Measurements from ENCODE around the gene FOXA1.

The FOXA1 gene

DNA sequence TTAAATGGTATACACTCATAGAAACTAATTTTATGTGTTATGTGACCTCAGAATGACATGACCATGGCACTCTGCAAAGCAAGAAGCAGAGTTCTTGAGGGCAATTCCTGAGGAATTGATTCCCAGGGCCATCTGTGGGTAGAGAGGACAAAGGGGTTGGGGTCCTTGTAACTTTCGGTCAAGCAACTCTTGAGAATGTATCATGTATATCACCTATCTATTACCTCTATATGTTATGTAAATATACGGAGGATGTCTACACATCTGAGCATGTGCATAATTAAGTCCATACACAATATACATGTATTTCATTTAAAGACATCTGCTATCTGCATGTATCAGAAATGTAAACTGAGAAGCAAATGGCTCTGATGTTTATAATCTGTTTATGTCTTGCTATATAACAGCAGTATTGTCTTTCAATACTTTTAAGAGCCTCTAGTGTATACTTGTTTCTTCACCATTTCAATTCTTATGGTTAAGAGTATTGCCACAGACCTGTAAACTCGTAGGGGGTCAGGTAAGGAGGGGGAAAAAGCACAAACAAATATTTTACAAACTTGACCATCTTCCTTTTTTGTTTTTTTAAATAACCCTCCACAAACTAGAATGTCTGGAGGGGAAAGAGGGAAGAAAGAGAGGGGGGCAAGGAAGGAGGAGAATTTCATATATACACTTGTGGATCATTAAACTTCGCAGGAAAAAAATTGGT, 4.5 kb downstream of the FOXA1 start:
- no peak overlapping the region for H3K4me3 ChIP-seq (ENCODE audit: low read depth, low read length)

- H3K4me3 ChIP-seq (ENCODE audit: low read depth, low read length): no peak overlapping the region
Measured at GRCh38 chr14:37589715-37590427, 5.2 kb downstream of the FOXA1 start.

GRCh38 chr14:37588956-37589714, 5.9 kb downstream of the FOXA1 start:
- no peak overlapping the region for H3K4me3 ChIP-seq (ENCODE audit: low read depth, low read length)

- H3K4me3 ChIP-seq (ENCODE audit: low read depth, low read length): no peak overlapping the region
Measured at GRCh38 chr14:37588667-37588955, 6.4 kb downstream of the FOXA1 start.

DNA sequence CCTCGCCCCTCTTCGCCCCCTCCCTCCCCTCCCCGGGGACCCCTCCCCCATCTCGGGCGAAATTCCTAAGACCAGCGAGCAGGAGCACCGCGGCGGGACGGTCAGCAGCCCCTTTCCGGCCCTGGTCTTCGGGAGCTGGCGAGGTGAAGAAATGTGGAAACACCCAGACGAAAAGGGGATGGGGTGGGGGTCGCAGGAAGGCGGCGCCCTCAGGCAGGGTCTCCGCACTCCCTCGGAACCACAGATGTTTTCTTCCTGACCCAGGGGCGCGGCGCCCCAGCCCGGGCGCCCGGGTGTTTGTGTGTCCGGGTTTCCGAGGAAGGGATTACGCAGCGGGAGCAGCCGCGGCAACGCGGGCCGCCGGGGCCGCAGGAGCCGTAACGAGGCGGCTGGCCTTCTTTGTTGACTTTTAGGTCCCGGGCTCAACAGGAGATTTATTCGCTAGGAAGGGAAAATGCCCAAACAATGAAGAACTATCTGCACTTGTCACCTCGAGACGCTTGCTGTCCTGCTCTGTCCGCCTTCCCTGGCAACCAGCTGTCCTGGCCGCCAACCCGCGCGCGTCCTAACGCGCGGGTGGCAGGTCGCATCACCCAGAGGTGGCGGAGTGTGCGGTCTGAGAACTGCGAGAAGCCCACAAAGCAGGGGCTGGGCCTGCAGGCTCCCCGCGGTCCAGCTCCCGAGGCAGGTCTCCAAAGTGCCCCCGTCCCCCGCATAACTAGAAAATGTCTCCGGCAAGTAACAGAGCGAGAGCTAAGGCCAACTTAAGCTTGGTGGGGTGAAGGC, 7.0 kb downstream of the FOXA1 start:
- H3K4me3 ChIP-seq (ENCODE audit: low read depth, low read length): peak overlapping the region; percentile 25

DNA sequence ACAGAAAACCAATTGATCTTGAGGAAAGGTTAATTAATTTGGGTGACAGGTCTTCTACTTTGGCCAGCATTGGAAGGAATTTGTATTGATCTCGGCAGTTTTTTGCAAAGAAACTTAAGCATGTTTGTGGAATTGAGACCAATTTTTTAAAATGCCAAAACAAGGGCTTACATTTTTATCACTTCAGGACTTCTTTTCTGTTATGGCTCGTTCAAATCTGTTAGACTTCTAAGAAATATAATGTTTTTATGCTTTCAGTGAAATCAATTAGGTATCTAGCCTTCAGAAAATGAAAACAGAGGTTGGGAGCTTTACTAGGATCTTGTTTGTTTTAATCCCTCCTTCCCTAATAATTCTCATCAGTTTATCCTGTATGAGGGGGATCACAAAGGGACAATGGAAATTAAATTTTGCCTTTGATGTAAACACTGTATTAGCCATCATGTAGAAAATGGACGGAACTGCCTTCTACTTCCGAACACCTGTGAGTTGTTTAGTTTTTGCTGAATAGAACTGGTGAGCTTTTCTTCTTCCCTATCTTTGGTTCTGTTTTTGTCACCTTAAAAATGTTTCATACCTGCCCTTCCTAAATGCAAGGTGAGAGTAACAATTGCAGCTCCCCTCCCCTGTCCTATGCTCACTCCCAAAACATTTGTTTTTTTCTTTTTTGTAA, 7.8 kb downstream of the FOXA1 start:
- H3K4me3 ChIP-seq (ENCODE audit: low read depth, low read length): no peak overlapping the region

DNA sequence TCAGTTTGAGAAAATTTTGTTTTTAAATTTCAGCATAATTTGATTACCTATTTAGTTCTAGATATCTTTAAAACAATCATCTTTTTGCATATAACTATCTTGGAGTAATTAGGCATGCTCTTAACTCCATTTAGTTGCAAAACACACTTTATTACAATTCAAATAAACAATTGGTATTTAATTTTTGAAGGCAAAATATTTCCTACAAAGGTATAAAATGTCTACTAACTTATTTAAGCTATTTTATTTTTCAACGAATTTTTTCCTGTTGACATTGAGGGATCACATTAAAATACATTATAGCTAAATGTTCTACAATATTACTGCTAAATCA, 8.3 kb downstream of the FOXA1 start:
- no peak overlapping the region for H3K4me3 ChIP-seq (ENCODE audit: low read depth, low read length)

GRCh38 chr14:37585971-37586796, 8.9 kb downstream of the FOXA1 start:
- no peak overlapping the region for H3K4me3 ChIP-seq (ENCODE audit: low read depth, low read length)

DNA sequence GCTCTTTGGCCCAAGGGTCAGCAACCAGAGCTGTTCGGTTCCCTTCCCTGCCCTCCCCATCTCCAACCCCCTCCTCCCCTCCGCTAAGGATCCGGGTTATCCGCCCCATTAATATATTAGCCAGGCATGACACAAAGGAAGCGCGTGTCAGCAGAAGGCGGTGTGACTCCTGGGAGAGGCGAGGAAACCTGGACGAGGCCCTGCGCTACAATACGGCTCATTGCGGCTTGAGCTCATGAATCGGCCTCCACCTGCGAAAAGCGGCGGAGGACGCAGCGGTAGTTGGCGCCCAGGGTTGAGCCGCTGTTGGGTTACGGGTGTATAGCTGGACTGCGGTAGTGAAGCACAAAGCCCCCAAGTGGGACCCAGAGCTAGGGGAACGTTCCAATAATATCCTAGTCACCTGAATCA, 9.9 kb downstream of the FOXA1 start:
- H3K4me3 ChIP-seq (ENCODE audit: low read depth, low read length): no peak overlapping the region

- no peak overlapping the region for H3K4me3 ChIP-seq (ENCODE audit: low read depth, low read length)
Measured at GRCh38 chr14:37584211-37585100, 10.6 kb downstream of the FOXA1 start.

DNA sequence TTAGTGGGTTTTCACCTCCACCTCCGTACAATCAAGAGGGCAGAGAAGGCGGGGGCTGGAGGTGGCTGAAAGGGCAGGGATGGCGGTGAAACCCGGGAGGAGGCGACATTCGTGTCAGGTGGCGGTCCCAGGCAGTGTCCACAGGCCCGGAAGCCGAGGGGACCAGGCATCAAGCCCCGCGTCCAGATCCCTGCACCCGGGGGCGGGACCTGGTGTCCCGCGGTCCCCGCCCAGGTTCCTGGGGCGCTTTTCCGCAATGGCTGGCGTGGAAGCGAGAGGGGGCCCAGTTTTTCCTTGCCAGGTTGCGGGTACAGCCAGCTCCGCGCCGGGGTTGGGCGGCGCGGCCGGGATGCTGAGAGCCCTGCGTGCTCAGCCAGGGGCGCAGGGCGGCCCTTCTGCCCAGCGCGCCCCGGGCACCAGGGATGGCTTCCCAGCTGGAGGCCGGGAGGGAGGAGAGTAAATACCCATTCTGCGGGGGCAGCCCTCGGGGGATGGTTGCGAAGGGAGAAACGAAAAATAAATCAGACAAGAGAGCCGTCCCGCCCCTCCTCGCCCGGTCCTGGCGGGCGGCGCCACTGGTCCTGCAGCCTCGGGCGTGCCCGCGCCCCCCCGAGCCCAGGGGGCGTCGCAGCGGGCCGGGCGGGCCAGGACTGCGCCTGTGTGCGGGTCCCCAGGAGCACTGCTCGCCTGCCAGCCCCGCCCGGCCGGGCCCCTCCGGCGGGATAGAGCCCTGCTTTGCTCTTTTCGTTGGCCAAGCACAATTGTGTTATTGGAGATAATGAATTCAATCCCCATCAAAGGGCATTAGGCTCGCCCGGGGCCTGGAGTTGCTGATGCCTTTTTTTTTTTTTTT, 11.5 kb downstream of the FOXA1 start:
- no peak overlapping the region for H3K4me3 ChIP-seq (ENCODE audit: low read depth, low read length)

- H3K4me3 ChIP-seq (ENCODE audit: low read depth, low read length): no peak overlapping the region
Measured at GRCh38 chr14:37580146-37580545, 14.9 kb downstream of the FOXA1 start.

DNA sequence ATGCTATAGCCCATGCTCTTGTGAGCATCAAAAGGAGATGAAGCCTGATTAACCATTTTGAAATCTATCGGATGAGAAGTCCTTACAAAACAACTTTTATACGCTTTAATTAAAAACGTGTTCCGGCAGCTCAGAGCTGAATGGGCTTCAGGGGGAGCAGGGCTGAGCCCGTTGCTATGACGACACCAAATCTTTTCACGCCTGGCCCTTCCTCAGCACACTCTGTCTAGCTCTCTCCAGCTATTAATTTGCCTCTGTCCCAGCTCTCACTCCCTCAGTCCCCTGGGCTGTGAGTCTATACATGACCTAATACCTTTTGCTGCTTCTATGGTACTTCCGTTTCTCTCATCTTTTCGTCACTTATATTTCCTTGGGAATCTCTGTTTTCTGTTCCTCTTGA, 15.8 kb downstream of the FOXA1 start:
- H3K4me3 ChIP-seq (ENCODE audit: low read depth, low read length): no peak overlapping the region

DNA sequence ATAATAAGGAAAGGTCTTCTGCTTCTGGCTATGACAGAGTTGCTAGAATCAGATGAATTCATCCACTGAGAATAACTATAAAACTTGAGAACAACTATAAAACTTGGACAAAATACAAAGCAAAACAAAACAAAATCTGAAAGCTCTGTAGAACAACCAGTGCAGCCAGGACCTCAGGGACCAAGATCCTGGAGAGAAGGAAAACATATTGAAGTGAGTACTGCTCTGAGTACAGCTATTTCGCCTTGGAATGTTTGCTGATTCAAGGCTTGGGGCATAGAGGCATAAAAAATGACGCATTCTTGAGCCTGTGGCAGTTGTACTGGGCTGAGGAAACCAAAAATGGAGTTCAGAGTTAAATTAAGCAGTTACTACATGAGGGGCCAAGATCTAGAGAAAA, 21.7 kb downstream of the FOXA1 start:
- no peak overlapping the region for H3K4me3 ChIP-seq (ENCODE audit: low read depth, low read length)

DNA sequence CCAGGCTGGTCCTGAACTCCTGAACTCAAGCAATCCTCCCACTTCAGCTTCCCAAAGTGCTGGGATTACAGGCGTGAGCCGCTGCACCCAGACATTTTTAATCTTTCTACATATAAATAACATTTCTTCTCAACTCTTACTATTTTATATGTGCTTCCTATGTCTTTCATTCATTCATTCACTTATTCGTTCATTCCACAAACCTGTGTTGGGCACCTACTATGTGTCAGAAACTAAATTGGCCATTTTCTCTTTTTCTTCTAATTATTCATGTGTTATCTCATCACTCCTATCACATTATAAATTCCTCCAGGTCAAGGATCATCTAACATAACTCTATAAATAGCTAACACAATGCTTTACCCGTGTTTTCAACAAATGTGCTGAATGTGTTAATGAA, 23.7 kb downstream of the FOXA1 start:
- no peak overlapping the region for H3K4me3 ChIP-seq (ENCODE audit: low read depth, low read length)

DNA sequence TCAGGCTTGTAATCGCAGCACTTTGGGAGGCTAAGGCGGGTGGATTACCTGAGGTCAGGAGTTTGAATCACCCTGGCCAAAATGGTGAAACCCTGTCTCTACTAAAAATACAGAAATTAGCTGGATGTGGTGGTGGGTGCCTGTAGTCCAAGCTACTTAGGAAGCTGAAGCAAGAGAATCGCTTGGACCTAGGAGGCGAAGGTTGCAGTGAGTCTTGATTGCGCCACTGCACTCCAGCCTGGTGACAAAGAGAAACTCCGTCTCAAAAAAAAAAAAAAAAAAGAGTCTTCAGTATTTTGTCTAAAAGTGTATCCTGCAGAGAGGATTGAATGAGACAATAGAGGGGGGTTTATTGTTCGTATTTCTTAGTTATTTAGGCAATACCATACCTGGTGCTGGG, 25.3 kb downstream of the FOXA1 start:
- H3K4me3 ChIP-seq (ENCODE audit: low read depth, low read length): no peak overlapping the region

DNA sequence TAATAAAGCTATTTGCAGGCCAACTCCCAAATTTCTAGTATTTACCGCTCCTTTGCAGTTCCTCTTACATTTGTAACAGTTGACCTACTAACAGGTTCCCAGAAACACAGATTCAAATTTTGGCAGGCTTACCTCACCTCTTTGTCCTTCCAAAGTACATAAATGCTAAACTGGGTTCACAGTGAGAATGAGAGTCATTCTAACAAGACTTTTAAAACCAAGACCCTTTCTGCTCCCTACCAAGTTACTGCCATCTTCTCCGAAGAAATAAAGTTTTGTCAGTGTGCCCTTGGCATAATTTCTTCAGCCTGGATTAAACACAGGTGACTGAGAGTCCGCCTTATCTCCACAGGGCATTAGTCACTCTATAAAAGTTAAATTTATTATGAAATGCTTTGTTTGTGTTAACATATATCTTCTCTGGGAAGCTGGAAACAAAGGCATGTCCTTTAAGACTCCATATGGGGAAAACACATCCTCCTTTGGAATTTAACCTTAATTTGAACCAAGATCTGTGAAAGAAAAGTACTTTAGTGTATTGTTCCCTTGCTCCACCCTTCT, 28.2 kb downstream of the FOXA1 start:
- no peak overlapping the region for H3K4me3 ChIP-seq (ENCODE audit: low read depth, low read length)

DNA sequence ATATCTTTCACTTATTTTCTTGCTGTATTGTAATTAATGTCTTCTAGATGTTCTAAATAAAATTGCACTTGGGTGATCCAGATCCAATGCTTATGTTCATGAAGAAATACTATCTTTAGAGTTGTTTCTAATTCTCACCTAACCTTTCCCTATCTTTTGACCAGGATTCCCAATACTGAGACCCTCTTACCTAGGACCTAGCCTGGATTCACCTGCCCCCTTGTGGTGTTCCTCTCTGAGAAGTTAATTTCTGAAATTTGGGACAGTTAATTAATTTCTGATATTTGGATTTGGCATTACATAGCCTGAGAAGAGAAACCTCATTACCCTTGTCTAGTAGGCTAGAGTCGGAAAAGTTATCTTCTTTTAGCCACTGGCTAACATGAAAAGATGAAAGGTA, 29.5 kb downstream of the FOXA1 start:
- H3K4me3 ChIP-seq (ENCODE audit: low read depth, low read length): no peak overlapping the region

All from iPS-11a (cell line).